ENCODE results near the gene SLC7A7. TPM values are rescaled to one million over a fixed set of nuclear protein-coding genes. Genes with fewer than 3 reads are reported as not detected.
"Not testable (repeated sequence)": the region's sequence is repeated elsewhere in the genome, so short reads cannot be mapped to it uniquely, and the experiment has no call there.

SLC7A7 gene
- total and polyA plus RNA-seq, 2 donors (not counting 1 experiment from before 2014, with no cell fraction given): 6.3 to 9.5 TPM

DNA sequence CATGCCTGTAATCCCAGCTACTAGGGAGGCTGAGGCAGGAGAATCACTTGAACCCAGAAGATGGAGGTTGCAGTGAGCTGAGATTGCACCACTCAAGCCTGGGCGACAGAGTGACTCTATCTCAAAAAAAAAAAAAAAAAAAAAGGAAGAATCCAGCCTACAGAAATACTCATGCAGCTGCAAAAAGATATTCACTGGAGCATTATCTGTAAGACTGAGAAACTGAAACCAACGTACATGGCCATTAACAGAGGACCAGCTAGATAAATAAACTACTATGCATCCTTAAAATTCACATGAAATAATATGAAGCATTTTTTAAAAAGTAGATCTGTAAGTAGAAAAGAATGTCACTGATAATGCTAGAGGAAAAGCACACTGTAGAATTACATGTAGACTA is 3.5 kb downstream of the SLC7A7 start:
- no peaks in the 10 kb centered on the region for H3K9me3 ChIP-seq (ENCODE audit: control insufficient read depth, insufficient read depth, low read depth, low read length)
- peak in 1 of 2 donors; percentile 27 for DNase-seq (ENCODE audit: low read depth in 2 of 2)
- TF ChIP-seq, protein P1, sequence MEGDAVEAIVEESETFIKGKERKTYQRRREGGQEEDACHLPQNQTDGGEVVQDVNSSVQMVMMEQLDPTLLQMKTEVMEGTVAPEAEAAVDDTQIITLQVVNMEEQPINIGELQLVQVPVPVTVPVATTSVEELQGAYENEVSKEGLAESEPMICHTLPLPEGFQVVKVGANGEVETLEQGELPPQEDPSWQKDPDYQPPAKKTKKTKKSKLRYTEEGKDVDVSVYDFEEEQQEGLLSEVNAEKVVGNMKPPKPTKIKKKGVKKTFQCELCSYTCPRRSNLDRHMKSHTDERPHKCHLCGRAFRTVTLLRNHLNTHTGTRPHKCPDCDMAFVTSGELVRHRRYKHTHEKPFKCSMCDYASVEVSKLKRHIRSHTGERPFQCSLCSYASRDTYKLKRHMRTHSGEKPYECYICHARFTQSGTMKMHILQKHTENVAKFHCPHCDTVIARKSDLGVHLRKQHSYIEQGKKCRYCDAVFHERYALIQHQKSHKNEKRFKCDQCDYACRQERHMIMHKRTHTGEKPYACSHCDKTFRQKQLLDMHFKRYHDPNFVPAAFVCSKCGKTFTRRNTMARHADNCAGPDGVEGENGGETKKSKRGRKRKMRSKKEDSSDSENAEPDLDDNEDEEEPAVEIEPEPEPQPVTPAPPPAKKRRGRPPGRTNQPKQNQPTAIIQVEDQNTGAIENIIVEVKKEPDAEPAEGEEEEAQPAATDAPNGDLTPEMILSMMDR (conservative IDR thresholded peaks at IDR 0.05 in 1 of 2, IDR thresholded peaks at IDR 0.05 in 1 of 2; ENCODE audit: low read depth in 1 of 2, low read length in 2 of 2): no peak
- no peak for TF ChIP-seq EZH2 (IDR thresholded peaks at IDR 0.05; ENCODE audit: low read length, missing control alignments)

DNA sequence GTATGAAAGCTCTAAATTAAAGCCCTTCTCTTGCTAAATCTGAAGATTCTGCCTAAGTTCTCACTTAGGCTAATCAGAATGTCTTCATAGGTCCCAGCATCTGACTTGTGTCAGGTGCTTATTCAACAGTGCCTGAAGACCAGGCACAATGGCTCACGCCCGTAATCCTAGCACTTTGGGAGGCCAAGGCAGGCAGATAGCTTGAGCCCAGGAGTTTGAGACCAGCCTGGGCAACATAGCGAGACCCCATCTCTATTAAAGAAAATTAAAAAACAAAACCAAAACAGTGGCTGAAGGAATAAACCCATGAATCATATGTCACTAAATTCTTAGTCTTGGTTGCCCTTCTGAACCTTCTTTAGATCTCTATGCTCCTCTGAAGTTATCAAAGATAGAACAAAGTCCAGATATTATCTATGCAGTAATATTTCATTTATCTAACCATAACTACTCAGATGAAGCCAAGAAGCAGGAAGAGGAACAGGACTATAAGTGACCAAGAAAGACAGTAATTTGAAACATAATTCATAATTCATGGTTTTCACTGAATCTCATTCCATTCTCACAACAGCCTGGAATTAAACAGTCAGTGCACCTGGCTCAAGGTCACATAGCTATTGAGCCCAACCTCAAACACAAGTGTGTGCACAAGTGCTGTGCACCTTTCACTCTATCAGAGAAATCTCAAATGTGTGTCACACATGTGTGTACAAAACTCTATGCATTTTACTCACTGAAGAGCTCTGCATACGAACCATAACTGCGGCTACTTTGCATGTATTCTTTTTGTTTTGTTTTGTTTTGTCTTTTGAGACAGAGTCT is 6.6 kb downstream of the SLC7A7 start:
- Histone ChIP-seq H3K36me3 (ENCODE audit: control insufficient read depth, insufficient read depth, low read length) (no peaks in the 10 kb centered on the region), H2AFZ (ENCODE audit: low read length) (no peak overlapping the region), H3K4me1 (ENCODE audit: control insufficient read depth, extremely low read depth, insufficient read depth, low read length) (no peaks in the 10 kb centered on the region), H3K4me3 (replicated peaks in 1 of 4; ENCODE audit: control extremely low read depth in 1 of 4, insufficient read depth in 1 of 4, low read depth in 3 of 4, low read length in 4 of 4) (no peak overlapping the region), H3K79me2 (ENCODE audit: control insufficient read depth, insufficient read depth, low read length) (no peaks in the 10 kb centered on the region), H3K9ac (ENCODE audit: insufficient read depth, low read length) (no peak overlapping the region), H3K27me3 (ENCODE audit: control insufficient read depth, insufficient read depth, low read length) (no peaks in the 10 kb centered on the region), H3K4me2 (ENCODE audit: extremely low read depth, insufficient read depth, low read length) (no peak overlapping the region), H4K20me1 (ENCODE audit: control insufficient read depth, extremely low read depth, insufficient read depth, low read length) (no peaks in the 10 kb centered on the region), H3K27ac (ENCODE audit: insufficient read depth, low read length) (no peak overlapping the region), H3K9me3 (ENCODE audit: control insufficient read depth, insufficient read depth, low read depth, low read length) (no peaks in the 10 kb centered on the region)
- DNase-seq (ENCODE audit: low read depth in 2 of 2): no peak
- TF ChIP-seq, protein P1 (conservative IDR thresholded peaks at IDR 0.05 in 1 of 2, IDR thresholded peaks at IDR 0.05 in 1 of 2; ENCODE audit: low read depth in 1 of 2, low read length in 2 of 2): no peak
- no peak for TF ChIP-seq EZH2 (IDR thresholded peaks at IDR 0.05; ENCODE audit: low read length, missing control alignments)

More for the DNA sequence above, 3.5 kb downstream of the SLC7A7 start:
- no peak overlapping the region for H2AFZ ChIP-seq (ENCODE audit: low read length)
- no peaks in the 10 kb centered on the region for H3K4me1 ChIP-seq (ENCODE audit: control insufficient read depth, extremely low read depth, insufficient read depth, low read length)
- no peak overlapping the region for H3K9ac ChIP-seq (ENCODE audit: insufficient read depth, low read length)
- no peak overlapping the region for H3K4me3 ChIP-seq (replicated peaks in 1 of 4; ENCODE audit: control extremely low read depth in 1 of 4, insufficient read depth in 1 of 4, low read depth in 3 of 4, low read length in 4 of 4)
- no peak overlapping the region for H3K4me2 ChIP-seq (ENCODE audit: extremely low read depth, insufficient read depth, low read length)
- H3K79me2 ChIP-seq (ENCODE audit: control insufficient read depth, insufficient read depth, low read length): no peaks in the 10 kb centered on the region
- H4K20me1 ChIP-seq (ENCODE audit: control insufficient read depth, extremely low read depth, insufficient read depth, low read length): no peaks in the 10 kb centered on the region
- H3K27ac ChIP-seq (ENCODE audit: insufficient read depth, low read length): no peak overlapping the region
- H3K36me3 ChIP-seq (ENCODE audit: control insufficient read depth, insufficient read depth, low read length): no peaks in the 10 kb centered on the region
- no peaks in the 10 kb centered on the region for H3K27me3 ChIP-seq (ENCODE audit: control insufficient read depth, insufficient read depth, low read length)

DNA sequence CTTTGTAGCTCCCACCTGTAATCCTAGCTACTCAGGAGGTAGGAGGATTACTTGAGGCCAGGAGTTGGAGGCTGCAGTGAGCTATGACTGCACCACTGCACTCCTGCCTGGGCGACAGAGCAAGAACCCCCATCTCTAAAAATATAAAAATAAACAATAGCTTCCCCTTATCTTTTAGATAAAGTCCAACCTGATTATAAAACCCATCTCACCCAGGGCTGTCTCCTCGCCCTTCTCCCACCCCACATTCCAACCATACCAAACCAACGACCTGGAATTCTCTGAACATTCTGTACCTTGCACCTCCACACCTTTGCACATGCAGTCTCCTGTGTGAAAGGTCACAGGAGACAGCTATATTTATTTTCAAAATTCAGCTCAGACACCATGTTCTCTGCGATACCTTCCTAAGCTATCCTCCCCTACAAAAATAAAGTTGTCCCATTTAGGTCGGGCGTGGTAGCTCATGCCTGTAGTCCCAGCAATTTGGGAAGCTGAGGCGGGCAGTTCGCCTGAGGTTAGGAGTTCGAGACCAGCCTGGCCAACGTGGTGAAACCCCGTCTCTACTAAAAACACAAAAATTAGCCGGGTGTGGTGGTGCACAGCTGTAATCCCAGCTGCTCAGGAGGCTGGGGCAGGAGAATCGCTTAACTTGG is 7.7 kb downstream of the SLC7A7 start:
- Histone ChIP-seq H3K27ac (ENCODE audit: insufficient read depth, low read length) (no peak overlapping the region), H3K4me2 (ENCODE audit: extremely low read depth, insufficient read depth, low read length) (no peak overlapping the region), H3K9ac (ENCODE audit: insufficient read depth, low read length) (no peak overlapping the region), H3K4me1 (ENCODE audit: control insufficient read depth, extremely low read depth, insufficient read depth, low read length) (no peaks in the 10 kb centered on the region), H3K4me3 (replicated peaks in 1 of 4; ENCODE audit: control extremely low read depth in 1 of 4, insufficient read depth in 1 of 4, low read depth in 3 of 4, low read length in 4 of 4) (no peak overlapping the region), H4K20me1 (ENCODE audit: control insufficient read depth, extremely low read depth, insufficient read depth, low read length) (no peaks in the 10 kb centered on the region), H3K79me2 (ENCODE audit: control insufficient read depth, insufficient read depth, low read length) (no peaks in the 10 kb centered on the region), H3K9me3 (ENCODE audit: control insufficient read depth, insufficient read depth, low read depth, low read length) (no peaks in the 10 kb centered on the region), H3K36me3 (ENCODE audit: control insufficient read depth, insufficient read depth, low read length) (no peaks in the 10 kb centered on the region), H3K27me3 (ENCODE audit: control insufficient read depth, insufficient read depth, low read length) (no peaks in the 10 kb centered on the region), H2AFZ (ENCODE audit: low read length) (no peak overlapping the region)
- TF ChIP-seq, protein P1 (conservative IDR thresholded peaks at IDR 0.05 in 1 of 2, IDR thresholded peaks at IDR 0.05 in 1 of 2; ENCODE audit: low read depth in 1 of 2, low read length in 2 of 2): no peak
- no peak for TF ChIP-seq EZH2 (IDR thresholded peaks at IDR 0.05; ENCODE audit: low read length, missing control alignments)
- DNase-seq (ENCODE audit: low read depth in 2 of 2): no peak

DNA sequence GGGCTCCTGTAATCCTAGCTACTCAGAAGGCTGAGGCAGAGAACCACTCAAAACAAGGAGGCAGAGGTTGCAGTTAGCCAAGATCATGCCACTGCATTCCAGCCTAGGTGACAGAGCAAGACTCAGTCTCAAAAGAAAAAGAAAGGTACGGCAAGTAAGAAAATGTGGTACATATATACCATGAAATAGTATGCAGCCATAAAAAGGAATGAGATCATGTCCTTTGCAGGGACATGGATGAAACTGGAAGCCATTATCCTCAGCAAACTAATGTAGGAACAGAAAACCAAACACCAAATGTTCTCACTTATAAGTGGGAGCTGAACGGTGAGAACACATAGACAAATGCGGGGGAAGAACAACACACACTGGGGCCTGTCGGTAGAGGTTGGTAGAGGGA is 10.0 kb downstream of the SLC7A7 start:
- not testable (repeated sequence) for H3K36me3 ChIP-seq (ENCODE audit: control insufficient read depth, insufficient read depth, low read length); H3K27ac ChIP-seq (ENCODE audit: insufficient read depth, low read length); H3K27me3 ChIP-seq (ENCODE audit: control insufficient read depth, insufficient read depth, low read length); H3K4me2 ChIP-seq (ENCODE audit: extremely low read depth, insufficient read depth, low read length); H3K9me3 ChIP-seq (ENCODE audit: control insufficient read depth, insufficient read depth, low read depth, low read length); H3K4me1 ChIP-seq (ENCODE audit: control insufficient read depth, extremely low read depth, insufficient read depth, low read length); H3K79me2 ChIP-seq (ENCODE audit: control insufficient read depth, insufficient read depth, low read length); H2AFZ ChIP-seq (ENCODE audit: low read length); H4K20me1 ChIP-seq (ENCODE audit: control insufficient read depth, extremely low read depth, insufficient read depth, low read length); H3K9ac ChIP-seq (ENCODE audit: insufficient read depth, low read length); H3K4me3 ChIP-seq (replicated peaks in 1 of 4; ENCODE audit: control extremely low read depth in 1 of 4, insufficient read depth in 1 of 4, low read depth in 3 of 4, low read length in 4 of 4); DNase-seq (ENCODE audit: low read depth in 2 of 2)

Data from fibroblast of lung (primary cell).